ENCODE data around the gene ARHGAP11A. TPM values are rescaled to one million over a fixed set of nuclear protein-coding genes. Genes with fewer than 3 reads are reported as not detected.
A peak's percentile ranks its signal among the peaks of the same experiment; 100 is the strongest.

Gene ARHGAP11A
- total RNA-seq, 1 donor from 2014 or later, result 1.8 TPM

- DNase-seq (ENCODE audit: low spot score), result no peak
- no peak for ATAC-seq
These were observed 40.8 kb downstream of the ARHGAP11A start for GRCh38 chr15:32656091-32656490.

- no peak for ATAC-seq
- DNase-seq (ENCODE audit: low spot score), result no peak
These were observed 41.2 kb downstream of the ARHGAP11A start for GRCh38 chr15:32656496-32656895.

GRCh38 chr15:32657198-32657883, 42.0 kb downstream of the ARHGAP11A start:
- peak; percentile 95 for ATAC-seq
- no peak for DNase-seq (ENCODE audit: low spot score)

GRCh38 chr15:32657941-32658340, 42.6 kb downstream of the ARHGAP11A start:
- DNase-seq (ENCODE audit: low spot score), result no peak
- ATAC-seq, result no peak

- peak; percentile 38 for ATAC-seq
These were observed 44.2 kb downstream of the ARHGAP11A start for GRCh38 chr15:32659340-32660155.

GRCh38 chr15:32663671-32664070, 48.4 kb downstream of the ARHGAP11A start:
- DNase-seq (ENCODE audit: low spot score) (no peak), ATAC-seq (no peak)

More at GRCh38 chr15:32659340-32660155, 44.2 kb downstream of the ARHGAP11A start:
- DNase-seq (ENCODE audit: low spot score), result no peak

- DNase-seq (ENCODE audit: low spot score), result no peak
- ATAC-seq, result no peak
These were observed 49.5 kb downstream of the ARHGAP11A start for GRCh38 chr15:32664796-32665195.

- DNase-seq (ENCODE audit: low spot score) (no peak), ATAC-seq (no peak)
These were observed 52.0 kb downstream of the ARHGAP11A start for GRCh38 chr15:32667321-32667720.

- DNase-seq (ENCODE audit: low spot score), result no peak
- ATAC-seq, result no peak
These were observed 53.6 kb downstream of the ARHGAP11A start for GRCh38 chr15:32668942-32669341.

- ATAC-seq, result peak; percentile 80
- DNase-seq (ENCODE audit: low spot score), result no peak
These were observed 54.8 kb downstream of the ARHGAP11A start for GRCh38 chr15:32669896-32670611.

GRCh38 chr15:32670623-32671022, 55.3 kb downstream of the ARHGAP11A start:
- peak; percentile 43 for ATAC-seq
- DNase-seq (ENCODE audit: low spot score), result no peak

GRCh38 chr15:32671339-32672325, 56.3 kb downstream of the ARHGAP11A start:
- no peak for DNase-seq (ENCODE audit: low spot score)
- ATAC-seq, result no peak

GRCh38 chr15:32674681-32675080, 59.4 kb downstream of the ARHGAP11A start:
- DNase-seq (ENCODE audit: low spot score) (no peak), ATAC-seq (no peak)

- ATAC-seq, result no peak
- DNase-seq (ENCODE audit: low spot score), result no peak
These were observed 60.2 kb downstream of the ARHGAP11A start for GRCh38 chr15:32675466-32675865.

GRCh38 chr15:32676169-32676568, 60.9 kb downstream of the ARHGAP11A start:
- ATAC-seq (no peak), DNase-seq (ENCODE audit: low spot score) (no peak)

- DNase-seq (ENCODE audit: low spot score) (peak; percentile 75), ATAC-seq (peak; percentile 89)
These were observed 62.0 kb downstream of the ARHGAP11A start for GRCh38 chr15:32677238-32677750.

- peak; percentile 65 for ATAC-seq
- peak; percentile 59 for DNase-seq (ENCODE audit: low spot score)
These were observed 64.0 kb downstream of the ARHGAP11A start for GRCh38 chr15:32679298-32679690.

- DNase-seq (ENCODE audit: low spot score) (no peak), ATAC-seq (no peak)
These were observed 67.3 kb downstream of the ARHGAP11A start for GRCh38 chr15:32682569-32682968.

- ATAC-seq, result no peak
- no peak for DNase-seq (ENCODE audit: low spot score)
These were observed 67.8 kb downstream of the ARHGAP11A start for GRCh38 chr15:32682977-32683630.

All from left lobe of liver (tissue), 2 donors.